GM10266 (cell line): ENCODE measurements around the gene ATN1.
"Not testable (repeated sequence)": the region's sequence is repeated elsewhere in the genome, so short reads cannot be mapped to it uniquely, and the experiment has no call there.

Source experiments
- DNase-seq: peaks from one replicate; pipeline ENCODE4 v3.0.0; 2012; ENCODE audit errors: extremely low spot score
- CTCF ChIP-seq: IDR thresholded peaks from 2 replicates; pipeline ENCODE4 v1.5.1; 2012; ENCODE audit warnings: mild to moderate bottlenecking, low read depth; ENCODE audit not compliant: control insufficient read depth, insufficient read depth; ENCODE audit errors: missing control alignments

ATN1 gene

GRCh38 chr12:6899427-6899826 lies 28.3 kb upstream of the ATN1 start:
- no peak for TF ChIP-seq CTCF
- DNase-seq = no peak

GRCh38 chr12:6899837-6900519 lies 27.8 kb upstream of the ATN1 start:
- no peak for DNase-seq
- no peak for TF ChIP-seq CTCF

GRCh38 chr12:6902448-6902847 lies 25.3 kb upstream of the ATN1 start:
- TF ChIP-seq CTCF = no peak

GRCh38 chr12:6903722-6904121 lies 24.0 kb upstream of the ATN1 start:
- no peak for TF ChIP-seq CTCF
- DNase-seq = no peak

More at GRCh38 chr12:6902448-6902847, 25.3 kb upstream of the ATN1 start:
- no peak for DNase-seq

GRCh38 chr12:6904280-6905276 lies 23.2 kb upstream of the ATN1 start, which contains the start of gene LRRC23:
TSS of gene LRRC23 (plus strand) at chr12:6904822. CDS start at chr12:6905634, 812 bp downstream.
- TF ChIP-seq CTCF = no peak

GRCh38 chr12:6905414-6906040 lies 22.2 kb upstream of the ATN1 start:
- TF ChIP-seq CTCF = no peak
- DNase-seq = no peak

More at GRCh38 chr12:6904280-6905276, 23.2 kb upstream of the ATN1 start, which contains the start of gene LRRC23:
- peak; percentile 94 for DNase-seq

- DNase-seq = not testable (repeated sequence)
These were observed 19.6 kb upstream of the ATN1 start for GRCh38 chr12:6908141-6908540.
